Nephron (organoid): ENCODE measurements around the gene MEGF8.

Experiments used
- H3K27ac Mint-ChIP-seq, 3 experiments: 2 replicates each; pipeline ENCODE4 v1.8.0; 2020; ENCODE audit warnings: mixed read lengths in 3 of 3, mild to moderate bottlenecking in 2 of 3, moderate library complexity in 1 of 3
- H3K27me3 Mint-ChIP-seq: 2 replicates; pipeline ENCODE4 v1.8.0; 2021; ENCODE audit warnings: low read depth, mild to moderate bottlenecking, moderate library complexity, mixed read lengths
- H3K36me3 Mint-ChIP-seq: 2 replicates; pipeline ENCODE4 v1.8.0; 2020; ENCODE audit warnings: low read depth, mixed read lengths
- H3K4me1 Mint-ChIP-seq: 2 replicates; pipeline ENCODE4 v1.8.0; 2020; ENCODE audit warnings: mixed read lengths
- H3K4me3 Mint-ChIP-seq, 3 experiments: 2 replicates each; pipeline ENCODE4 v1.8.0; 2020; ENCODE audit warnings: mild to moderate bottlenecking in 3 of 3, mixed read lengths in 3 of 3, moderate library complexity in 2 of 3
- H3K9me3 Mint-ChIP-seq: 2 replicates; pipeline ENCODE4 v1.8.0; 2020; ENCODE audit warnings: mixed read lengths
- TF ChIP-seq, protein P1 (sequence below), 3 experiments: fragments of 200-600 bp; sonication (generic); IDR thresholded peaks; one replicate each; pipeline ENCODE4 v1.5.0; 2021; ENCODE audit warnings: antibody characterized with exemption in 3 of 3; ENCODE audit not compliant: unreplicated experiment in 3 of 3

MEGF8 gene

DNA sequence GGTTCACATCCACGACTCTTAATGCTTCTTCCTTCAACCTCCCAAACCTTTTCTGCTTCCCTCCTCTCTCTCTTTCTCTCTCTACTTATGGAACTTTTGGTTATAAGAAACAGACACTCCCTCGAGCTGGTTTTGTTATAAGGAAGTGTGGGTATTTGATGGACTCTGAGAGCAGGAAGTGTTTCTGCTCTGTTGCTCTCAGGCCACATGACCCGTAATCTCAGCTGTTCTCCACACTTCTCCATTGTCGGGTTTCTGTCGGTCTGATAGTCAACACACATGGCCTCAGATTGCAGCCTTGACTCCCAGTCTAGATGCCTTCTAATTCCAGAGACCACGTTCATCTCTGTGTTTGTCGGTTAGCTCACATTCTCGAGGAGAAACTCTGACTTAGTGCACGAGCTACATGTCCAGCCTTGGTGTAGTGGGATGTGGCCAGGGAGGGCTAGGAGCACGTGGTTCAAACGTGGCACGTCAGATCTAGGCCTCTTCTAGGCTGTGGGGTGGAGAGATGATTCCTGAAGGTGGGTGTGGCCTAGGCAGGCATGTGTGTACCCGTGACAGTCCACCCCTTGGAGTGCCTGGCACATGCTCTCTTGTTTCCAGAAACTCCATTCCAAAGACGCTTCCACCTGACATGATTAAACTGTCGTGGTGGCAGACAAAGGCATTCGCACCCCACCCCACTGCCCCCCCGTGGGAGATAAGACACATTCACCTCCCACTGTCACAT is 38.3 kb downstream of the MEGF8 start:
- H3K4me1 Mint-ChIP-seq = peaks cover 12% of the 10 kb centered on the region
- H3K27me3 Mint-ChIP-seq = no peaks in the 10 kb centered on the region
- peaks cover 56% of the 10 kb centered on the region for H3K36me3 Mint-ChIP-seq
- H3K27ac Mint-ChIP-seq = no peak overlapping the region
- no peaks in the 10 kb centered on the region for H3K9me3 Mint-ChIP-seq
- no peak overlapping the region for H3K4me3 Mint-ChIP-seq
- TF ChIP-seq, protein P1, sequence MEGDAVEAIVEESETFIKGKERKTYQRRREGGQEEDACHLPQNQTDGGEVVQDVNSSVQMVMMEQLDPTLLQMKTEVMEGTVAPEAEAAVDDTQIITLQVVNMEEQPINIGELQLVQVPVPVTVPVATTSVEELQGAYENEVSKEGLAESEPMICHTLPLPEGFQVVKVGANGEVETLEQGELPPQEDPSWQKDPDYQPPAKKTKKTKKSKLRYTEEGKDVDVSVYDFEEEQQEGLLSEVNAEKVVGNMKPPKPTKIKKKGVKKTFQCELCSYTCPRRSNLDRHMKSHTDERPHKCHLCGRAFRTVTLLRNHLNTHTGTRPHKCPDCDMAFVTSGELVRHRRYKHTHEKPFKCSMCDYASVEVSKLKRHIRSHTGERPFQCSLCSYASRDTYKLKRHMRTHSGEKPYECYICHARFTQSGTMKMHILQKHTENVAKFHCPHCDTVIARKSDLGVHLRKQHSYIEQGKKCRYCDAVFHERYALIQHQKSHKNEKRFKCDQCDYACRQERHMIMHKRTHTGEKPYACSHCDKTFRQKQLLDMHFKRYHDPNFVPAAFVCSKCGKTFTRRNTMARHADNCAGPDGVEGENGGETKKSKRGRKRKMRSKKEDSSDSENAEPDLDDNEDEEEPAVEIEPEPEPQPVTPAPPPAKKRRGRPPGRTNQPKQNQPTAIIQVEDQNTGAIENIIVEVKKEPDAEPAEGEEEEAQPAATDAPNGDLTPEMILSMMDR (IDR thresholded peaks at IDR 0.05; ENCODE audit: unreplicated experiment in 3 of 3) = no peak

DNA sequence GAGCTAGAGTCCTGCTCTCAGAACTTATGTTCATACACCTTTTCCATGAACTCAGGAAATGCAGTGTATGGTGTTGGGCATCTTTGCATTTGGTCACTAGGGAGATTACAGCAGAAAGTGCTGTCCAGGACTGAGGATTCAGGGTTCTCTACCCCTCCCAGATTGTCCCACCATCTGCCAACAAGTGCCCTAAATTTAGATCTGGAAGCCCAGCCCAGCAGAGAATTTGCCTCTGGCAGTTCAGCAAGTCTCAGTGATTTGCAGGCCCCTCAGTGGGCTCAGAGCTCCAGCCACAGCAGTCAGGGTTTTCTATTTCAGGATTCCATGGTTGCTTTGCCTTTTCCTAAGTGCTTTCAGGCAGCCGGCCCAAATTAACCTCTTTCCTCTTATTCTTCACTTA is 41.2 kb downstream of the MEGF8 start:
- Mint-ChIP-seq H3K4me1 (peaks cover 12% of the 10 kb centered on the region), H3K9me3 (no peaks in the 10 kb centered on the region), H3K4me3 (no peak overlapping the region), H3K27me3 (no peaks in the 10 kb centered on the region), H3K36me3 (peaks cover 38% of the 10 kb centered on the region), H3K27ac (peak overlapping the region; percentile 62 to 69 (median 66))
- TF ChIP-seq, protein P1 (IDR thresholded peaks at IDR 0.05; ENCODE audit: unreplicated experiment in 3 of 3) = no peak

DNA sequence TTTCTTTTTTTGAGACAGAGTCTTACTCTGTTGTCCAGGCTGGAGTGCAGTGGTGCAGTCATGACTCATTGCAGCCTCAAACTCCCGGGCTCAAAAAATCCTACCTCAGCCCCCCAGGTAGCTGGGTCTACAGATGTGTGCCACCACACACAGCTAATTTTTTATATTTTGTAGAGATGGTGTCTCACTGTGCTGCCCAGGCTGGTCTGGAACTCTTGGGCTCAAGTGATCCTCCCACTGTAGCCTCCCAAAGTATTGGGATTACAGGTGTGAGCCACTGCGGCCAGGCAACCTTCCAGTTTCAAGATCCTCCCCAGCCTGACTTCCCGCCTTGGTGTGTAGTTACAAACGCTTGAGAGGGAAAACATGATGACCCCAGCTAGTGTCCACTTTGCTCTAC is 42.5 kb downstream of the MEGF8 start:
- H3K4me1 Mint-ChIP-seq = peaks cover 12% of the 10 kb centered on the region
- no peak overlapping the region for H3K27ac Mint-ChIP-seq
- no peaks in the 10 kb centered on the region for H3K9me3 Mint-ChIP-seq
- peaks cover 42% of the 10 kb centered on the region for H3K36me3 Mint-ChIP-seq
- TF ChIP-seq, protein P1 (IDR thresholded peaks at IDR 0.05; ENCODE audit: unreplicated experiment in 3 of 3) = no peak
- H3K27me3 Mint-ChIP-seq = no peaks in the 10 kb centered on the region
- no peak overlapping the region for H3K4me3 Mint-ChIP-seq

DNA sequence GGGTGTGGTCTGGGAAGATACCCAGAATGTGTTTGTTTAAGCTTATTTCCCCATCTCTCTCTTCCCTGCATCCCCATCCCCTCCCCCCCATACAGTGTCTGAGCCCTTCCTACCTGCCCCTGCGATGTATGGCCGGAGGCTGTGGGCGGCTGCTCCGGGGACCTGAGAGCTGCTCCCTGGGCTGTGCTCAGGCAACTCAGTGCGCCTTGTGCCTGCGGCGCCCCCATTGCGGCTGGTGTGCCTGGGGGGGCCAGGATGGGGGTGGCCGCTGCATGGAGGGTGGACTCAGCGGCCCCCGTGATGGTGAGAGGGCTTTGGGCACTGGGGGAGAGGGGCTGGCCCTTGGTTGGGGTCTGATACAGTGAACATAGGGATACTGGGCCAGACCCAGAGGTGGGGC is 42.9 kb downstream of the MEGF8 start:
- Mint-ChIP-seq H3K27ac (no peak overlapping the region), H3K36me3 (peaks cover 38% of the 10 kb centered on the region), H3K4me3 (no peak overlapping the region), H3K4me1 (peaks cover 12% of the 10 kb centered on the region), H3K27me3 (no peaks in the 10 kb centered on the region), H3K9me3 (no peaks in the 10 kb centered on the region)
- TF ChIP-seq, protein P1 (IDR thresholded peaks at IDR 0.05; ENCODE audit: unreplicated experiment in 3 of 3) = no peak

DNA sequence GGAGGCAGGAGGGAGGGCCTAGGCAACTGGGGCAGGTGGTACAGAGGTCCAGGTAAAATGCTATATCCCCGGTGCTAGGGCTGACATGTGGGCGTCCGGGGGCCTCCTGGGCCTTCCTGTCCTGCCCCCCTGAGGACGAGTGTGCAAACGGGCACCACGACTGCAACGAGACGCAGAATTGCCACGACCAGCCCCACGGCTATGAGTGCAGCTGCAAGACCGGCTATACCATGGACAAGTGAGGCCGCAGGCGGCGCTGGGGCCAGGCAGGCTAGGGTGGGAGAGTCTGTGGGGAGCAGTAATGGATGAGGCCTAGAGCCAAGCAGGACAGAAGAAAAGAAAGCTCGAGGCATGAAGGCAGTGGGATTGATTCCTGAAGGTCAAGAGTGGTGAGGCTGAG is 43.3 kb downstream of the MEGF8 start:
- no peak overlapping the region for H3K27ac Mint-ChIP-seq
- no peaks in the 10 kb centered on the region for H3K27me3 Mint-ChIP-seq
- TF ChIP-seq, protein P1 (IDR thresholded peaks at IDR 0.05; ENCODE audit: unreplicated experiment in 3 of 3) = no peak
- no peaks in the 10 kb centered on the region for H3K9me3 Mint-ChIP-seq
- H3K36me3 Mint-ChIP-seq = peaks cover 34% of the 10 kb centered on the region
- H3K4me1 Mint-ChIP-seq = peaks cover 12% of the 10 kb centered on the region
- H3K4me3 Mint-ChIP-seq = no peak overlapping the region

DNA sequence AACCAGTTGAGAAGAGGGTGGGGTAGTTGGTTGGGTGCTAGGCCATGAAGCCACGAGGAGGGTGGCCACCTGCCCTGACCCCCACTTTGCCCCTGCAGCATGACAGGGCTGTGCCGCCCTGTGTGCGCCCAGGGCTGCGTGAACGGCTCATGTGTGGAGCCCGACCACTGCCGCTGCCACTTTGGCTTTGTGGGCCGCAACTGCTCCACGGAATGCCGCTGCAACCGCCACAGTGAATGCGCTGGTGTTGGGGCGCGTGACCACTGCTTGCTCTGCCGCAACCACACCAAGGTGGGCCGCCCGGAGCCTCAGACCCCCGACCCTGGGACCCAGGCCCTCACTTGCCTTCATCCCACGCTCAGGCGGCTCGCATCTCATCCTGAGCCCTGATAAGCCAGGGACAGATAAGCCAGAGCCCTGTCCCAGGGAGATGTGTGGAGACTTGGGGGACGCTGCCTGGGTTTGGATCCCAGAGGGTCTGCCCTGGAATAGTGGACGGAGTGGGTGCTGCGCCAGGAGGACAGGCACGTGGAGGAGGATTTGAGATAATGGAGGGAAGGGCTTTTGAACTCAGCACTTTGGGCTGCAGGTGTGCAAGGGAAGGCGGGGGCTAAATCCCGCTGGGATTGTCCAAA is 44.1 kb downstream of the MEGF8 start:
- H3K36me3 Mint-ChIP-seq = peaks cover 32% of the 10 kb centered on the region
- TF ChIP-seq, protein P1 (IDR thresholded peaks at IDR 0.05; ENCODE audit: unreplicated experiment in 3 of 3) = no peak
- peaks cover 12% of the 10 kb centered on the region for H3K4me1 Mint-ChIP-seq
- H3K27me3 Mint-ChIP-seq = no peaks in the 10 kb centered on the region
- H3K27ac Mint-ChIP-seq = no peak overlapping the region
- H3K9me3 Mint-ChIP-seq = no peaks in the 10 kb centered on the region
- no peak overlapping the region for H3K4me3 Mint-ChIP-seq
